Measurements from ENCODE around the gene SZT2. TPM values are rescaled to one million over a fixed set of nuclear protein-coding genes. Genes with fewer than 3 reads are reported as not detected.
A peak's percentile ranks its signal among the peaks of the same experiment; 100 is the strongest.
"Not testable (repeated sequence)": the region's sequence is repeated elsewhere in the genome, so short reads cannot be mapped to it uniquely, and the experiment has no call there.

SZT2 gene
- polyA plus RNA-seq, 2 donors = 9.8 to 39.3 TPM

GRCh38 chr1:43491061-43491460 lies 101.4 kb downstream of the SZT2 start:
- H3K9me3 ChIP-seq (ENCODE audit: control insufficient read depth in 2 of 2, insufficient read depth in 1 of 2, low read depth in 1 of 2, low read length in 1 of 2) = no peaks in the 10 kb centered on the region
- H3K4me1 ChIP-seq (ENCODE audit: control insufficient read depth in 2 of 2, insufficient read depth in 2 of 2, low read length in 1 of 2) = no peaks in the 10 kb centered on the region
- 85 to 89% methylated on average over 1 of the region's 1 CpG for WGBS, 2 donors
- H3K27me3 ChIP-seq (ENCODE audit: control insufficient read depth in 1 of 2, insufficient read depth in 2 of 2, low read length in 2 of 2) = no peaks in the 10 kb centered on the region
- no peaks in the 10 kb centered on the region for H3K36me3 ChIP-seq (ENCODE audit: control insufficient read depth in 2 of 2, insufficient read depth in 2 of 2, low read length in 1 of 2)
- no peak overlapping the region for H3K27ac ChIP-seq (ENCODE audit: low read depth in 2 of 2, low read length in 1 of 2)
- H3K4me3 ChIP-seq (ENCODE audit: low read depth in 1 of 2, low read length in 2 of 2) = no peak overlapping the region

GRCh38 chr1:43492826-43493225 lies 103.1 kb downstream of the SZT2 start:
- H3K4me3 ChIP-seq (ENCODE audit: low read depth in 1 of 2, low read length in 2 of 2) = no peak overlapping the region
- H3K4me1 ChIP-seq (ENCODE audit: control insufficient read depth in 2 of 2, insufficient read depth in 2 of 2, low read length in 1 of 2) = no peaks in the 10 kb centered on the region
- H3K9me3 ChIP-seq (ENCODE audit: control insufficient read depth in 2 of 2, insufficient read depth in 1 of 2, low read depth in 1 of 2, low read length in 1 of 2) = no peaks in the 10 kb centered on the region
- H3K27me3 ChIP-seq (ENCODE audit: control insufficient read depth in 1 of 2, insufficient read depth in 2 of 2, low read length in 2 of 2) = no peaks in the 10 kb centered on the region
- no peak overlapping the region for H3K27ac ChIP-seq (ENCODE audit: low read depth in 2 of 2, low read length in 1 of 2)
- no peaks in the 10 kb centered on the region for H3K36me3 ChIP-seq (ENCODE audit: control insufficient read depth in 2 of 2, insufficient read depth in 2 of 2, low read length in 1 of 2)
- WGBS, 2 donors = 24 to 34% methylated on average over 2 of the region's 2 CpGs

- peak overlapping the region in 1 of 2 donors; percentile 13 for H3K27ac ChIP-seq (ENCODE audit: low read depth in 2 of 2, low read length in 1 of 2)
- no peaks in the 10 kb centered on the region for H3K27me3 ChIP-seq (ENCODE audit: control insufficient read depth in 1 of 2, insufficient read depth in 2 of 2, low read length in 2 of 2)
- WGBS, 2 donors = 33 to 47% methylated on average over 11 of the region's 11 CpGs
- H3K4me1 ChIP-seq (ENCODE audit: control insufficient read depth in 2 of 2, insufficient read depth in 2 of 2, low read length in 1 of 2) = no peaks in the 10 kb centered on the region
- H3K36me3 ChIP-seq (ENCODE audit: control insufficient read depth in 2 of 2, insufficient read depth in 2 of 2, low read length in 1 of 2) = no peaks in the 10 kb centered on the region
- H3K9me3 ChIP-seq (ENCODE audit: control insufficient read depth in 2 of 2, insufficient read depth in 1 of 2, low read depth in 1 of 2, low read length in 1 of 2) = no peaks in the 10 kb centered on the region
- no peak overlapping the region for H3K4me3 ChIP-seq (ENCODE audit: low read depth in 1 of 2, low read length in 2 of 2)
Measured at GRCh38 chr1:43493661-43494450, 104.2 kb downstream of the SZT2 start.

- Histone ChIP-seq H3K4me3 (ENCODE audit: low read depth in 1 of 2, low read length in 2 of 2) (no peak overlapping the region), H3K36me3 (ENCODE audit: control insufficient read depth in 2 of 2, insufficient read depth in 2 of 2, low read length in 1 of 2) (no peaks in the 10 kb centered on the region), H3K27ac (ENCODE audit: low read depth in 2 of 2, low read length in 1 of 2) (no peak overlapping the region), H3K4me1 (ENCODE audit: control insufficient read depth in 2 of 2, insufficient read depth in 2 of 2, low read length in 1 of 2) (no peaks in the 10 kb centered on the region), H3K9me3 (ENCODE audit: control insufficient read depth in 2 of 2, insufficient read depth in 1 of 2, low read depth in 1 of 2, low read length in 1 of 2) (no peaks in the 10 kb centered on the region), H3K27me3 (ENCODE audit: control insufficient read depth in 1 of 2, insufficient read depth in 2 of 2, low read length in 2 of 2) (no peaks in the 10 kb centered on the region)
- 93 to 97% methylated on average over 7 of the region's 7 CpGs for WGBS, 2 donors
Measured at GRCh38 chr1:43495204-43495603, 105.5 kb downstream of the SZT2 start.

GRCh38 chr1:43499898-43500297 lies 110.2 kb downstream of the SZT2 start:
- 79 to 90% methylated on average over 6 of the region's 6 CpGs for WGBS, 2 donors
- Histone ChIP-seq H3K36me3 (ENCODE audit: control insufficient read depth in 2 of 2, insufficient read depth in 2 of 2, low read length in 1 of 2) (no peaks in the 10 kb centered on the region), H3K9me3 (ENCODE audit: control insufficient read depth in 2 of 2, insufficient read depth in 1 of 2, low read depth in 1 of 2, low read length in 1 of 2) (no peaks in the 10 kb centered on the region), H3K4me1 (ENCODE audit: control insufficient read depth in 2 of 2, insufficient read depth in 2 of 2, low read length in 1 of 2) (no peaks in the 10 kb centered on the region), H3K27me3 (ENCODE audit: control insufficient read depth in 1 of 2, insufficient read depth in 2 of 2, low read length in 2 of 2) (no peaks in the 10 kb centered on the region), H3K27ac (ENCODE audit: low read depth in 2 of 2, low read length in 1 of 2) (no peak overlapping the region), H3K4me3 (ENCODE audit: low read depth in 1 of 2, low read length in 2 of 2) (no peak overlapping the region)

GRCh38 chr1:43501806-43502205 lies 112.1 kb downstream of the SZT2 start:
- not testable (repeated sequence) for H3K36me3 ChIP-seq (ENCODE audit: control insufficient read depth in 2 of 2, insufficient read depth in 2 of 2, low read length in 1 of 2); H3K9me3 ChIP-seq (ENCODE audit: control insufficient read depth in 2 of 2, insufficient read depth in 1 of 2, low read depth in 1 of 2, low read length in 1 of 2); H3K27ac ChIP-seq (ENCODE audit: low read depth in 2 of 2, low read length in 1 of 2); H3K4me3 ChIP-seq (ENCODE audit: low read depth in 1 of 2, low read length in 2 of 2); H3K4me1 ChIP-seq (ENCODE audit: control insufficient read depth in 2 of 2, insufficient read depth in 2 of 2, low read length in 1 of 2); H3K27me3 ChIP-seq (ENCODE audit: control insufficient read depth in 1 of 2, insufficient read depth in 2 of 2, low read length in 2 of 2)
- WGBS, 2 donors = 97 to 100% methylated on average over 8 to 22 of the region's 33 CpGs

- Histone ChIP-seq H3K36me3 (ENCODE audit: control insufficient read depth in 2 of 2, insufficient read depth in 2 of 2, low read length in 1 of 2) (no peaks in the 10 kb centered on the region), H3K27ac (ENCODE audit: low read depth in 2 of 2, low read length in 1 of 2) (no peak overlapping the region), H3K27me3 (ENCODE audit: control insufficient read depth in 1 of 2, insufficient read depth in 2 of 2, low read length in 2 of 2) (no peaks in the 10 kb centered on the region), H3K4me1 (ENCODE audit: control insufficient read depth in 2 of 2, insufficient read depth in 2 of 2, low read length in 1 of 2) (peaks cover 0 to 2% of the 10 kb centered on the region in 2 donors), H3K4me3 (ENCODE audit: low read depth in 1 of 2, low read length in 2 of 2) (no peak overlapping the region), H3K9me3 (ENCODE audit: control insufficient read depth in 2 of 2, insufficient read depth in 1 of 2, low read depth in 1 of 2, low read length in 1 of 2) (no peaks in the 10 kb centered on the region)
- WGBS, 2 donors = 90 to 93% methylated on average over 8 of the region's 8 CpGs
Measured at GRCh38 chr1:43503534-43503933, 113.8 kb downstream of the SZT2 start.

Other genes with a start within 250 kb of the SZT2 start
- 10 to 100 TPM; 30.2 to 72.8 TPM for gene EBNA1BP2, start 217.6 kb upstream of the SZT2 start, polyA plus RNA-seq
- gene CFAP57, start 217.6 kb upstream of the SZT2 start, polyA plus RNA-seq = under 1 TPM; 0.02 to 0.06 TPM
- 10 to 100 TPM; 10.9 to 11.7 TPM for gene TMEM125, start 119.9 kb upstream of the SZT2 start, polyA plus RNA-seq
- 10 to 100 TPM in 1 of 2 donors, 1 to 10 TPM in 1; 9.1 to 16.7 TPM for gene C1orf210, start 104.3 kb upstream of the SZT2 start, polyA plus RNA-seq
- 1 to 10 TPM; 4.2 to 4.7 TPM for gene TIE1, start 88.9 kb upstream of the SZT2 start, polyA plus RNA-seq
- gene MPL, start 52.1 kb upstream of the SZT2 start, polyA plus RNA-seq = under 1 TPM in 1 of 2 donors, not detected in 1; 0.06 TPM
- 10 to 100 TPM; 33.1 to 42.8 TPM for gene CDC20, start 30.9 kb upstream of the SZT2 start, polyA plus RNA-seq
- gene ELOVL1, start 21.9 kb upstream of the SZT2 start, polyA plus RNA-seq = 100 to 1,000 TPM; 123 to 264 TPM
- 10 to 100 TPM; 32.3 to 50.1 TPM for gene MED8, start 99 bp upstream of the SZT2 start, polyA plus RNA-seq
- 10 to 100 TPM; 22.8 to 27.4 TPM for gene HYI, start 64.0 kb downstream of the SZT2 start, polyA plus RNA-seq
- gene PTPRF, start 141.0 kb downstream of the SZT2 start, polyA plus RNA-seq = 10 to 100 TPM; 62.7 to 69.9 TPM

Measured in esophagus (tissue), 2 donors.